ENCODE measurements around the gene LTB4R2. TPM values are rescaled to one million over a fixed set of nuclear protein-coding genes. Genes with fewer than 3 reads are reported as not detected.

The LTB4R2 gene
- total and polyA plus RNA-seq, 2 experiments from 2014 or later: 0.17 to 15.1 TPM

DNA sequence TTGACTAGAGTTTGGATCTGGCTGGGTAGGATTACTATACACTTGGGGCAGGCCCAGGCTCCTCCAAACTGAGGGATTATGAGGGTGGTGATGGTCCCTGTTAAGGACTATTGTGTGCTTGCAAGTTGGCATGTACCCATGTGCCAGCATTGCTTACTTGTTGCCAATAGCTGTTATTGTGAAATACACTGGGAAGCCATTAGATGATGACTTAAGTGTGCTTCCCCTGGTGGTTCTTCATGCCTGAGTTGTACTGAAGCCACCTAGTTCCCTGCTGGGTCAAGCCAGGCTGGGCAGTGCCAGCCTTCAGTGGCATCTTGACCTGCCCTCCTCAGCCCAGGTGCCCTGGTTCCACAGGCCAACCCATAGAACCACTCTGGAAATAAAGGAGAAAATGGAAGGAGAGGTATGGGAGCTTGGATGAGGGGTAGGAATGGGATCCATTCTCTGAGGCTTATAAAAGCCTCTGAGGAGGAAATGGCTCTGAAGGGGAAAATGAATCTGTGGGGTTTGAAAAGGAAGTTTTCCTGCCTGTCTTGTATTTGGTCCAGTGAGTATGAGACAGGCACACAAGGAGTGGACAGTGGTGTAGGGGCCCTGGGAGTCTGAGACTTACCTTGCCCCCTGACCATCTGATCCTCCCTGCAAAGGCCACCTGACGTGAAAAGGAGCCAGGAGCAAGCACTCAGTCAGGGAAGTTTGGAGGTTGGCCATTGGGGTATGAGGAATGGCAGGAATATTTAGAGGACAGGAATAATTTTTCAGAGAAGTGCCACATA lies 2.1 kb downstream of the LTB4R2 start:
- Histone ChIP-seq H3K4me3 (no peak overlapping the region), H3K9me3 (ENCODE audit: low read depth) (no peaks in the 10 kb centered on the region), H3K4me1 (ENCODE audit: low read depth) (no peaks in the 10 kb centered on the region), H3K27me3 (no peaks in the 10 kb centered on the region), H3K27ac (no peak overlapping the region), H3K36me3 (no peaks in the 10 kb centered on the region)
- TF ChIP-seq, protein P1, sequence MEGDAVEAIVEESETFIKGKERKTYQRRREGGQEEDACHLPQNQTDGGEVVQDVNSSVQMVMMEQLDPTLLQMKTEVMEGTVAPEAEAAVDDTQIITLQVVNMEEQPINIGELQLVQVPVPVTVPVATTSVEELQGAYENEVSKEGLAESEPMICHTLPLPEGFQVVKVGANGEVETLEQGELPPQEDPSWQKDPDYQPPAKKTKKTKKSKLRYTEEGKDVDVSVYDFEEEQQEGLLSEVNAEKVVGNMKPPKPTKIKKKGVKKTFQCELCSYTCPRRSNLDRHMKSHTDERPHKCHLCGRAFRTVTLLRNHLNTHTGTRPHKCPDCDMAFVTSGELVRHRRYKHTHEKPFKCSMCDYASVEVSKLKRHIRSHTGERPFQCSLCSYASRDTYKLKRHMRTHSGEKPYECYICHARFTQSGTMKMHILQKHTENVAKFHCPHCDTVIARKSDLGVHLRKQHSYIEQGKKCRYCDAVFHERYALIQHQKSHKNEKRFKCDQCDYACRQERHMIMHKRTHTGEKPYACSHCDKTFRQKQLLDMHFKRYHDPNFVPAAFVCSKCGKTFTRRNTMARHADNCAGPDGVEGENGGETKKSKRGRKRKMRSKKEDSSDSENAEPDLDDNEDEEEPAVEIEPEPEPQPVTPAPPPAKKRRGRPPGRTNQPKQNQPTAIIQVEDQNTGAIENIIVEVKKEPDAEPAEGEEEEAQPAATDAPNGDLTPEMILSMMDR (IDR thresholded peaks at IDR 0.05; ENCODE audit: low read depth, low read length): no peak
- peak in 1 of 2 donors; percentile 23 for DNase-seq (ENCODE audit: low read depth in 1 of 2, low spot score in 1 of 2)

DNA sequence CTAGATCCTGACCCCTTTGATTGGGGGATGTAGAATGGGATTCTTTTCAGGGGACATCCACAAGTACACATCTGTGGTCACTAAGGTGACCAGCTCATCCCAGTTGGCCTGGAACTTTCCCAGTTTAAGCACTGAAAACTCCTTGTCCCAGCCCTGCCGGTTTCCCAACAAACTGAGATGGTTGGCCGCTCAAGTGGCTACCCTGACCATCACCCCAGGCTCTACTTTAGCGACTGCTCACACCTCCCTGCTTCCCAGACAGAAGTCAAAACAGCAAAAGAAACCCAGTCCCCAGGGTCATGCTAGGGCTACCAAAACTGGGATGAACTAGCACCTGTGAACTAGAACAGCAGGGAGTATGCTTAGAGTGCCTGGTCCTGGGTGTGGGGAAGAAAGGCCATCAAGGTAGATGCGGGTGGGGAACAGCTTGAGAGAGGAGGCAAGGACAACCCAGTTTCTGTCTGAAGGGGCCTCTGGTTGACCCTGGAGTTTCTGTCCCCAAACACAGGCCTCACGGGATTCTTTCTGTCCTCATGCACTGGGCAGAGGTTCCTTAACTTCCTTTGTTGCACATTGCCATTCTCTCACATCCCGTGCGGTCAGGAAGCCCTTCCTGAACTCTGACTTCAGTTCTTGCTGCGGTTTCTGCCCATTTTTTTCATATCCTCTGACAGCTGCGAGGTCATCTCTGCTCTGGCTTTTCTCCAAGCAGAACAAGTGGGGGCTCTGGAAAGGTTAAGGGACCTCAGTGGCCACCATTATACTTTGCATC lies 3.0 kb downstream of the LTB4R2 start:
- Histone ChIP-seq H3K36me3 (no peaks in the 10 kb centered on the region), H3K4me3 (no peak overlapping the region), H3K27ac (no peak overlapping the region), H3K9me3 (ENCODE audit: low read depth) (no peaks in the 10 kb centered on the region), H3K27me3 (no peaks in the 10 kb centered on the region), H3K4me1 (ENCODE audit: low read depth) (no peaks in the 10 kb centered on the region)
- TF ChIP-seq, protein P1 (IDR thresholded peaks at IDR 0.05; ENCODE audit: low read depth, low read length): no peak
- DNase-seq (ENCODE audit: low read depth in 1 of 2, low spot score in 1 of 2): peak in 1 of 2 donors; percentile 49

DNA sequence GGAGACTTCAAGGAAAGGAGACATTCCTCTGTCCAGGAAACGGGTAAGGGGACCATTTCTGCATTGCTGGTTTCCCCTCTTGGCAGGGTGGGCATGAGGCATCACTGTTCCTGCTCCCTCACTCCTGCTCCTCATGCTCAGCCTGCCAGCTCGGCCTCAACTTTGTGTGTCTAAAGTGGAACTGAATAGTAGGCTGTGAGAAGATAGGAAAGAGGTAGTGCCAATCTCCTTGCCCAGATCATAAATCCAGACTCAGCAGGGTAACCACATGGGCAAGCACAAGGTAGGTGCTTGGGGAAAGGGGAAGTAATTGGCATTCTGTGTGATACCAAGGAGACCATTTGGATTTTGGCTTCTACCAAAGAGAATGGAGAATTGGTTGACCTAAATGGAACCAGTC lies 4.0 kb downstream of the LTB4R2 start:
- no peak overlapping the region for H3K4me3 ChIP-seq

DNA sequence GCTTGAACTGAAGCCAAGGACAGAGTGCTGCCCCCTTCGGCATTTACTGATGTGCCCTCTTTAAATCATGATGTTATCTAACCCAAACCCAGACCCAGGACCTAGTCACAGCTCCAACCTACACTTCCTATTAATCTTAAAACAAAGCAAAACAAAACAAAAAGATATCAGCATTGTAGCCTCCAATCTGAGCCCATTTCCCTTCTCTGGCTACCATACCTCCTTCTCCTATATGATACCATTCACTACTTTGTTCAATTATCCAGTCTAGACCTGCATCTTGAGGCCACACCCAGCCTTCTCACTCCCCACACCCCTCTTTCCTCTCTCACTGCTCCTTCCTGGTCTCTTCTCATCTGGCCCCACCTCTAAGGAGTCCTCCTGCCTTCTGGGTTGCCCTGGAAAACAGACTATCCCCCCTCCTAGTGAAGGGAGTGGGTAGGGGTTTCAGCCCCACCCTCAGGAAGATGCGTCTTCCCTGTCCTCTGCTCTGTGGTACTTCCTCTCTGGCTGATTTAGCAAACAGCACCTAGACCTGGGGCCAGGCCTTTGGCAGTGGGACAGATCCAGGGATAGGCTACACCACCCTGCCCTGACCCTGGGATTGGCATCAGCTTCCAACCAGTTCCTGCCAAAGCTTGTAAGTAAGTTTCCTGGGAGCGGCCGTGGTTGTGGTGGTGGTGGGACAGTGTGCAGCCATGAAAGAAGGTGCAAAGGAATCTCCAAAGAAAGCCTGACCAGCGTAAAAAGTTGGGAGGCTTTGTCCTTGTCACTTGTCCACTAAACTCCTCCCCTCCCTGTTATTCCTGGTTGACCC lies 4.6 kb downstream of the LTB4R2 start:
- Histone ChIP-seq H3K4me3 (no peak overlapping the region), H3K27me3 (no peaks in the 10 kb centered on the region), H3K36me3 (no peaks in the 10 kb centered on the region), H3K27ac (no peak overlapping the region), H3K4me1 (ENCODE audit: low read depth) (no peaks in the 10 kb centered on the region), H3K9me3 (ENCODE audit: low read depth) (no peaks in the 10 kb centered on the region)
- TF ChIP-seq, protein P1 (IDR thresholded peaks at IDR 0.05; ENCODE audit: low read depth, low read length): no peak
- DNase-seq (ENCODE audit: low read depth in 1 of 2, low spot score in 1 of 2): no peak

More for the DNA sequence above, 4.0 kb downstream of the LTB4R2 start:
- DNase-seq (ENCODE audit: low read depth in 1 of 2, low spot score in 1 of 2): no peak
- TF ChIP-seq, protein P1 (IDR thresholded peaks at IDR 0.05; ENCODE audit: low read depth, low read length): no peak
- Histone ChIP-seq H3K9me3 (ENCODE audit: low read depth) (no peaks in the 10 kb centered on the region), H3K36me3 (no peaks in the 10 kb centered on the region), H3K27ac (no peak overlapping the region), H3K27me3 (no peaks in the 10 kb centered on the region), H3K4me1 (ENCODE audit: low read depth) (no peaks in the 10 kb centered on the region)

DNA sequence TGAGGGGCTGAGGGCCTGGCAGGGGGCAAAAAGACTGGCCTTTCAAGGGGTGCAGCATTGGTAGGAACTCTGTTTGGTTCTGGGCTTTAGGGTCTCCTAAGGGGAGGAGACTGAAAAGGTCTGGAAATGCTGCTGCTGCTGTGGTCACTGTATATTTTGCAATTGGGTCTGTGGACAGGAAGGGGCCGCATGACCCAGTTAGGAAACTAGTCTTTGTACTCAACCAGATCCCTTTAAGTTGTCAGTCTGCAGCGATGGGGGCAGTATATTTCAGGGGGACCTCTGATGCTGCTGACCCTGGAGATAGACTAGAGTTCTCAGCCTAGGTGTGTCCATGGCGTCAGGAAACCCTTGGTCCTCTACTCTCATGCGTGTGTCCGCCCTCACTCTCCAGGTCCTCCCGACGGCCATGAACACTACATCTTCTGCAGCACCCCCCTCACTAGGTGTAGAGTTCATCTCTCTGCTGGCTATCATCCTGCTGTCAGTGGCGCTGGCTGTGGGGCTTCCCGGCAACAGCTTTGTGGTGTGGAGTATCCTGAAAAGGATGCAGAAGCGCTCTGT lies 5.4 kb downstream of the LTB4R2 start:
- Histone ChIP-seq H3K4me3 (no peak overlapping the region), H3K4me1 (ENCODE audit: low read depth) (no peaks in the 10 kb centered on the region), H3K36me3 (no peaks in the 10 kb centered on the region), H3K9me3 (ENCODE audit: low read depth) (no peaks in the 10 kb centered on the region), H3K27me3 (no peaks in the 10 kb centered on the region), H3K27ac (no peak overlapping the region)
- TF ChIP-seq, protein P1 (IDR thresholded peaks at IDR 0.05; ENCODE audit: low read depth, low read length): no peak
- DNase-seq (ENCODE audit: low read depth in 1 of 2, low spot score in 1 of 2): no peak
